HG03469 (cell line): ENCODE measurements around the gene RNF13.
"Not testable (repeated sequence)": the region's sequence is repeated elsewhere in the genome, so short reads cannot be mapped to it uniquely, and the experiment has no call there.

ENCODE experiments used
- ATAC-seq: cut with Tn5 transposase; IDR thresholded peaks from one replicate; pipeline ENCODE4 v1.9.1; 2021; ENCODE audit warnings: mild to moderate bottlenecking, moderate library complexity, moderate number of reproducible peaks; ENCODE audit not compliant: unreplicated experiment

RNF13 gene

GRCh38 chr3:149892371-149892770, 79.4 kb downstream of the RNF13 start:
- no peak for ATAC-seq

DNA sequence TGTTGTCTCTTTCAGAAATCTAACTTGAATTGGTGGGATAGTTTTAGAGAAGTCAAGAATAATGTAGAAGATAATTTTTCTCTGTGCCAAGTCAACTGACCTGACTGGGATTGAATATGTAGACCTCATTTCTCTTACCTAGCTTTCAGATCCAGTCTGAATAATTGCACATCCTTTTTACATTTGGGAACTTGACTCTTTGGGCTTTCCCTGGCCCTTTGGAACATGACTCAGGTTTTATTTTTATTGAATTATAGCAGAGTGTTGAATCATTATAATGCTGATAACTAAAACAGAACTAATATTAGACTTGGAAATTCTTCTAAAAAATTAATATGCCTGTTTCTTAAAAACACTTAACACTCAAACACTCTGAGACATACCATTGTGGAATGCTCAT, 81.2 kb downstream of the RNF13 start:
- ATAC-seq, result no peak

DNA sequence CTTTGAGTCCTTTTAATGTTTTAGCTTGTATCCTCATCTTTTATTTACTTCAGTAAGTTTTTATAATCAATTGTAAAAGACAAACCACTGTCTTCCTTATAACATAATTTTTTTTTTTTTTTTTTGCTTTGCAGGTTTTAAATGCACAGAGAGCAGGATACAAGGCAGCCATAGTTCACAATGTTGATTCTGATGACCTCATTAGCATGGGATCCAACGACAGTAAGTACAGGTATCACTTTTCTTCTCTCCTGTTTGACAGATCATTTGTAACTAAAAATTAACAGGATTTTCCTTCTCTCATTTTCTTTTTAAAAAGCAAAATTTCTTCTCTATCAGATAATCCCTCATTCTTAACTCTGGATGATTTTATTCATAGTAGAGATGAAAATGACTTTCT, 82.3 kb downstream of the RNF13 start:
- ATAC-seq, result no peak

DNA sequence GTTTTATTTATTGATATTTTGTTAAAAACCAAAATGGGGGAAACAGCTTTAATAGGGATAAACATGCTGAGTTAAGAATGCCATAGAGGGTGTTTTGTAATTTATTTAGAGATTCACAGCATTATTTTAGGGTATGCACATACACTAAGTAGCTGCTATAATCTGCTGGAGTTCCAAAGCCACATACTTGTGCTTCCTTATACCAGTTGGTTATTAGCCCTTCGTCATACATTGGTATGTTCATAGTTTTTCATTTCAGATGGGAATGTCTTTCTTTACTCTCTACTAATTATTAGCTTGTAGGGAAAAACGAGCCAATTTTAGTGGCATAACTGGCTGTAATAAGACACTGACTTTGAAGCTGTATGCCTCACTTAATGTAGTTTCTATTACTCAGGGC, 82.8 kb downstream of the RNF13 start:
- ATAC-seq, result no peak

DNA sequence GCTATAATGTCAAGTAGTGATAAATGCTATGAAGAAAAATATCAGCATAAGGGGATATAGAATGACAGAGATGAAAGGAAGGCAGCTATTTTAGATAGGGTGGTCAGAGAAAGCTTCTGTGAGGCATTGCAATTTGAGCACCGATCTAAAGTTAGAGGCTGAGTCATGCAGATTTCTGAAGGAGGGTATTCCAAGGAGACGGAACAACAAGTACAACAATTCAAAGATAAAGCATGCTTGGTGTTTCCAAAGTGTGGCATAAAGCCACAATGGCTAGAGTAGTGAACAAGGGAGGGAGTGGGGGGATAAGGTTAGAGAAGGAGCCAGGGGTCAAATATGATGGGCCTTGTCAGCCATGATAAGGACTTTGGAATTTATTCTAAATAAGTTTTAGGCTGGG, 85.8 kb downstream of the RNF13 start:
- ATAC-seq, result no peak

DNA sequence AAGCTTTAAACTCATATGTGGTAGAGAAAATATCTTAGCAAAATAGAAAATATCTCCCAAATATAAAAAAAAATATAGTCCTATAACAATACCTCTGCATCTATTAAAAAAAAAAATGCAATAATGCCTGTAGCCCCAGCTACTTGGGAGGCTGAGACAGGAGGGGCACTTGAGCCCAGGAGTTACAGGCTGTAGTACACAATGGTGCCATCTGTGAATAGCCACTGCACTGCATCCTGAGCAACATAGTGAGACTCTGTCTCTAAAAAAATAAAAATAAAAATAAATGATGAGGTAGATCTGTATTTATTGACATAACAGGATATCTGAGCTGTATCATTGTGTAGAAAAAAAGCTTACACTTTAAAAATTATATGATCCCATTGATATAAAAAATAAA, 87.3 kb downstream of the RNF13 start:
- ATAC-seq, result no peak

DNA sequence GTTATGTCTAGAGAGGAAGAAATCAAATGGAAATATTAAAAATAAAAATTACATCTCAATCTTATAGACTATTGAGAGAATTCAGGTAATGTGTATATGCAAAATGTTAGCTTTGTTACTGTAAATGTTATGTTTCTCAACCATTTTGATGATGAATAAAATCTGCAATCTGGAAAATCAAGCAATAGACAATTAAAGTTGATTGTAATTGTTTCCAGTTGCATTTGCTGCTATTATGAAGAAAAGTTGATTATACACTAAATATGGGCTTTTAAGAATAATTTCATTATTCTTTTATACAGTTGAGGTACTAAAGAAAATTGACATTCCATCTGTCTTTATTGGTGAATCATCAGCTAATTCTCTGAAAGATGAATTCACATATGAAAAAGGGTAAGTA, 88.8 kb downstream of the RNF13 start:
- ATAC-seq, result no peak

DNA sequence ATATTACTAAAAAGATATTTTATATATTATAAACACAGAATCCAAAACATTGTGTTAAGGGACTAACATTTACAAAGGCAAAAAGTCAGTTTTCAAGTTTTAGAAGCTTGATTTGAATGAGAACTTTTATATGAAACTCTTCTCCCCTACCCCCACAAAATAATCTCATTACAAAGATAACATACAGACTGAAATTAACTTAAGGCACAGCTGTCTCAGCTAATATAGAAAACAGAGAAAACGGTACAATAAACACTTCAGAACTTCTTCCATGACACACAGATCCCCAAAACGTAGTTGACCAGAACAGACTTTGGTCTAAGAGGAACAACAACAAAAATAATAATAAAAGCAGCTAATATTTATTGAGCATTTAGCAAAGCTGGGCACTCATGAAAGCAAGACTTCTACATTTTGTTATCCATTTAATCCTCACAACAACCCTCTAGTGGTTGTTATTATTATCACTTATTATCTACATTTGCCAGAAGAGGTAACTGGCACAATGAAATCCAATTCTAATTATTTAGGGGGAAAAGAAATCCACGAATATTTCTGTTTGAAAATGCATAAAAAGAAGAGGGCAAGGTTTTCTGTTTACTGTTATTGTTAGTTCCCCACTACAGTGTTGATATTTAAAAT, 89.6 kb downstream of the RNF13 start:
- ATAC-seq, result no peak

DNA sequence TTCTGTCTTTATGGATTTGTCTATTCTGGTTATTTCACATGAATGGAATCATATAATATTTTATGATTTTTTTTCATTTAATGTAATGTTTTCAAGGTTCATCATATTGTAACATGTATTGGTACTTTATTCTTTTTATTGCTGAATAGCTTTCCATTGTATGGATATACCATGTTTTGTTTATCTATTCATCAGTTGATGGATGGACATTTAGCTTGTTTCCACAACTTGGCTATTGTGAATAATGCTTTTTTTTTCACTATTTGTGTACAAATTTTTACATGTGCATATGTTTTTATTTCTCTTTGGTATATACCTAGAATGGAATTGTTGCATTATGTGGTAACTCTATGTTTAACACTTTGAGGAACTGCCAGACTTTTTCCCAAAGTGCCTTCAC, 93.0 kb downstream of the RNF13 start:
- no peak for ATAC-seq

- no peak for ATAC-seq
These were observed 95.5 kb downstream of the RNF13 start for GRCh38 chr3:149908424-149908957.

DNA sequence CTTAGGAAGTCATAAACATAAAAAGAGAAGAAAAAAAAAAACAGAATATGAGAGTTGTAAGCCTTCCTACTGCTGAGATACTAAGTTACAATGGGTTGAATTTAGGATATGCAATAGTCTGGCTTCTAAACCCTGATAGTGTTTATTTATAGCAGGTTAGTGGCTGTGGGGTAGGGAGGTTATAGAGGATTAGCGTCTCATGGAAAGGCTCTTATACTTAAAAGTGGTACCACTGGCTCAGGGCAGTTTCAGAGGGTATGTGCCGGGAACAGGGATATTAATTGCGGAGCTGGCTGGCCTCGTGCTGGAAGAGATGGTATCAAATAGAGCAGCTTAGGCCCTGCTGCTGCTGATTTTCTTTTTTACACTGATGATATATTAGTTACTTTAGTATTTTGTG, 96.9 kb downstream of the RNF13 start:
- ATAC-seq, result no peak

GRCh38 chr3:149917124-149917667, 104.2 kb downstream of the RNF13 start:
- no peak for ATAC-seq

GRCh38 chr3:149919509-149919908, 106.5 kb downstream of the RNF13 start:
- no peak for ATAC-seq

GRCh38 chr3:149920119-149920518, 107.1 kb downstream of the RNF13 start:
- ATAC-seq, result no peak

- no peak for ATAC-seq
These were observed 120.0 kb downstream of the RNF13 start for GRCh38 chr3:149933008-149933407.

DNA sequence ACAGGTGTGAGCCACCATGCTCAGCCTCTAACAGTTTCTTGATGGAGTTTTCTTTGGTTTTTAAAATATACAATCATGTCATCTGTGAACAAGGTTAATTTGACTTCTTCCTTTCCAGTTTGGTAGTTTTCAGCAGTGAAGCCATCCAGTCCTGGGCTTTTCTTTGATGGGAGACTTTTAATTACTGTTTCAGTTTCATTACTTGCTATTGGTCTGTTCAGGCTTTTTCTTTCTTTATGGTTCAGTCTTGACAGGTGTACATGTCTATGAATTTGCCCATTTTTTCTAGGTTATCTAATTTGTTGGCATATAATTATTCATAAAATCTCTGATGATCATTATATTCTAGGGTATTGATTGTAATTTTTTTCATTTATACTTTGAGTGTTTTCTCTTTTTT, 120.8 kb downstream of the RNF13 start:
- no peak for ATAC-seq

DNA sequence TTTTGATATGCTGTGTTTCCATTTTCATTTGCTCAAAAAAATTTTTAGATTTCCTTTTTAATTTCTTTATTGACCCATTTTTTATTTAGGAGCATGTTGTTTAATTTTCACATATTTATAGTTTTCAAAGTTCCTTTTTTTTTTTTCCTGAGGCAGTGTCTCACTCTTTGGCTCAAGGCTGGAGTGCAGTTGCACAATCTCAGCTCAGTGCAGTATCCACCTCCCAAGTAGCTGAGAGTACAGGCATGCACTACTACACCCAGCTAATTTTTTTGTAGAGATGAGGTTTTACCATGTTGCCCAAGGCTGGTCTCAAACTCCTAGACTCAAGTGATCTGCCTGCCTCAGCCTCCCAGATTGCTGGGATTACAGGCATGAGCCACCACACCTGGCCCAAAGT, 121.5 kb downstream of the RNF13 start:
- ATAC-seq, result no peak

GRCh38 chr3:149936812-149937230, 123.8 kb downstream of the RNF13 start:
- peak; percentile 79 for ATAC-seq

- not testable (repeated sequence) for ATAC-seq
These were observed 125.5 kb downstream of the RNF13 start for GRCh38 chr3:149938392-149939055.

- ATAC-seq, result no peak
These were observed 128.2 kb downstream of the RNF13 start for GRCh38 chr3:149941186-149941585.

- no peak for ATAC-seq
These were observed 128.9 kb downstream of the RNF13 start for GRCh38 chr3:149941946-149942345.

GRCh38 chr3:149942409-149942808, 129.4 kb downstream of the RNF13 start:
- ATAC-seq, result no peak
